GM21786 (cell line): Measurements from ENCODE around the gene GATAD2B.

Experiments
- ATAC-seq: cut with Tn5 transposase; IDR thresholded peaks from one replicate; pipeline ENCODE4 v1.9.1; 2021; ENCODE audit not compliant: unreplicated experiment

Gene GATAD2B

GRCh38 chr1:153922972-153923925 lies at the start of gene GATAD2B:
Gene GATAD2B, minus strand, starts transcription at chr1:153922972. Its CDS starts 94,625 bp downstream, at chr1:153828347.
- ATAC-seq: peak; percentile 87

- ATAC-seq: no peak
These were observed 47.6 kb upstream of the GATAD2B start for GRCh38 chr1:153970346-153970745.

- ATAC-seq: no peak
These were observed 46.2 kb upstream of the GATAD2B start for GRCh38 chr1:153968972-153969371.

- no peak for ATAC-seq
These were observed 45.6 kb upstream of the GATAD2B start for GRCh38 chr1:153968408-153968807.

GRCh38 chr1:153968000-153968363 lies 45.2 kb upstream of the GATAD2B start:
- ATAC-seq: no peak

GRCh38 chr1:153967107-153967999 lies 44.6 kb upstream of the GATAD2B start, which contains the start of gene CREB3L4:
Gene CREB3L4, plus strand, starts transcription at chr1:153967902. Its CDS starts 624 bp downstream, at chr1:153968526.
- peak; percentile 63 for ATAC-seq

GRCh38 chr1:153963850-153964331 lies 41.1 kb upstream of the GATAD2B start:
- ATAC-seq: no peak

GRCh38 chr1:153963030-153963849 lies 40.5 kb upstream of the GATAD2B start, which contains the start of gene SLC39A1:
Gene SLC39A1, minus strand, starts transcription at chr1:153963537. Its CDS starts 822 bp downstream, at chr1:153962715.
- peak; percentile 35 for ATAC-seq

GRCh38 chr1:153962088-153963029 lies 39.6 kb upstream of the GATAD2B start:
- ATAC-seq: no peak

GRCh38 chr1:153961421-153961820 lies 38.6 kb upstream of the GATAD2B start:
- no peak for ATAC-seq

- no peak for ATAC-seq
These were observed 37.4 kb upstream of the GATAD2B start for GRCh38 chr1:153960206-153960605.

GRCh38 chr1:153959454-153959853 lies 36.7 kb upstream of the GATAD2B start:
- no peak for ATAC-seq

GRCh38 chr1:153958961-153959260 lies 36.1 kb upstream of the GATAD2B start:
- ATAC-seq: no peak

- ATAC-seq: peak; percentile 73
These were observed 35.6 kb upstream of the GATAD2B start, which contains the start of gene CRTC2 for GRCh38 chr1:153958111-153958960. Gene CRTC2, minus strand, starts transcription at chr1:153958612. Its CDS starts 115 bp downstream, at chr1:153958497.

- peak; percentile 7 for ATAC-seq
These were observed 35.0 kb upstream of the GATAD2B start for GRCh38 chr1:153957744-153958110.

GRCh38 chr1:153956997-153957715 lies 34.4 kb upstream of the GATAD2B start:
- no peak for ATAC-seq

GRCh38 chr1:153954826-153955225 lies 32.1 kb upstream of the GATAD2B start:
- no peak for ATAC-seq

GRCh38 chr1:153953859-153954365 lies 31.1 kb upstream of the GATAD2B start:
- ATAC-seq: no peak
